Transverse colon (tissue), 3 donors: Measurements from ENCODE around the gene OR6B3.

Experiments
- CTCF ChIP-seq, 5 experiments: fragments of 200-600 bp in 3 of 5; fragments of 450-650 bp in 2 of 5; sonication (generic) in 3 of 5; IDR thresholded peaks; 1 replicate in 2 of 5; 2 replicates in 3 of 5; pipeline ENCODE4 v1.5.1; 2016 to 2017; ENCODE audit warnings: antibody characterized with exemption in 5 of 5, inconsistent platforms in 3 of 5, mild to moderate bottlenecking in 2 of 5, moderate library complexity in 1 of 5
- POLR2A ChIP-seq: fragments of 450-650 bp; IDR thresholded peaks from one replicate; pipeline ENCODE4 v1.6.1; 2016; ENCODE audit warnings: antibody characterized with exemption, mild to moderate bottlenecking, moderate library complexity

GRCh38 chr2:240074545-240074944 is 21.2 kb upstream of the OR6B3 start:
- TF ChIP-seq CTCF (IDR thresholded peaks at IDR 0.05): no peak
- TF ChIP-seq POLR2A: no peak
